HG02981 (cell line): ENCODE data around the gene IFNL2.
"Not testable (repeated sequence)": the region's sequence is repeated elsewhere in the genome, so short reads cannot be mapped to it uniquely, and the experiment has no call there.

Source experiments
- ATAC-seq: cut with Tn5 transposase; IDR thresholded peaks from one replicate; pipeline ENCODE4 v1.9.1; 2021; ENCODE audit warnings: mild to moderate bottlenecking, moderate library complexity; ENCODE audit not compliant: unreplicated experiment

The IFNL2 gene

DNA sequence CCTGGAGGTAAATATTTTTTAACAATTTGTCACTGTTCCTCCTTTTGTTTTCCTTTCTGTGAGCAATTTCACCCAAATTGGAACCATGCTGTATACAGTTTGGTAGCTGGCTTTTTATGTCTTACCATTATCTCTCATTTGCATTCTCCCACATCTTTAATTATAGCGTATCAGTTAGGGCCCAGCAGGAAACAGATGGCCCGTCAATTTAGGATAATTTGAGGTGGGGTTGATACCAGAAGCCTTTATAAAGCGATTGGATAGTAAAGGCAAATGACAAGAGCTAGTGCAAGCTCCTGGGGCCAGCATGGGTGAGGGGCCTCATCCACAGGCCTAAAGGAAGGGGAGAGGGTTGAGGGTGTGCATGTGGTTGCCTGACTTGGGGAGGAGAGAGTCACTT is 15.7 kb upstream of the IFNL2 start:
- no peak for ATAC-seq

DNA sequence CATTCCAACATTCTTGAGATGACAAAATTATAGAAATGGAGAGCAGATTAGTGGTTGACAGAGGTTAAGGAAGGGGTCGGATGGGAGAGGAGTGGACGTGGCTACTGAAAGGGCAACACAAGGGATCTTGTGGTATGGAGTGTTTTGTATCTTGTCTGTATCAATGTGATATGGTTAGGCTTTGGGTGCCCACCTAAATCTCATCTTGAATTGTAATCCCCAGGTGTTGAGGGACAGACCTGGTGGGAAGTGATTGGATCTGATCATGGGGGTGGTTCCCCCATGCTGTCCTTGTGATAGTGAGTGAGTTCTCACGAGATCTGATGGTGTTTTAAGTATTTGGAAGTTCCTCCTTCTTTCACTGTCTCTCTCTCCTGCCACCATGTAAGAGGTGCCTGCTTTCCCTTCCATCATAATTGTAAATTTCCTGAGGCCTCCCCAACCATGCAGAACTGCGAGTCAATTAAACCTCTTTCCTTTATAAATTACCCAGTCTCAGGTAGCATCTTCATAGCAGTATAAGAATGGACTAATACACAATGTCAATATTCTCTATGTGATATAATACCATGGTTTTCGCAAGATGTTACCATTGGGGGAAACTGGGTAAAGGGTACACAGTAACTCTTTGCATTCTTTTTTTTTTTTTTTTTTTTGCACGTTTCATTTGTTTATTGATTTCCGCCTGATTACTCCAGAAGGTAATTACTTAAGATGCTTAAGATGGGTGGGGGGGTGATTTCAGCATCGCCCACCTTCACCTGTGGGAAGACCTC is 14.6 kb upstream of the IFNL2 start:
- ATAC-seq: no peak

DNA sequence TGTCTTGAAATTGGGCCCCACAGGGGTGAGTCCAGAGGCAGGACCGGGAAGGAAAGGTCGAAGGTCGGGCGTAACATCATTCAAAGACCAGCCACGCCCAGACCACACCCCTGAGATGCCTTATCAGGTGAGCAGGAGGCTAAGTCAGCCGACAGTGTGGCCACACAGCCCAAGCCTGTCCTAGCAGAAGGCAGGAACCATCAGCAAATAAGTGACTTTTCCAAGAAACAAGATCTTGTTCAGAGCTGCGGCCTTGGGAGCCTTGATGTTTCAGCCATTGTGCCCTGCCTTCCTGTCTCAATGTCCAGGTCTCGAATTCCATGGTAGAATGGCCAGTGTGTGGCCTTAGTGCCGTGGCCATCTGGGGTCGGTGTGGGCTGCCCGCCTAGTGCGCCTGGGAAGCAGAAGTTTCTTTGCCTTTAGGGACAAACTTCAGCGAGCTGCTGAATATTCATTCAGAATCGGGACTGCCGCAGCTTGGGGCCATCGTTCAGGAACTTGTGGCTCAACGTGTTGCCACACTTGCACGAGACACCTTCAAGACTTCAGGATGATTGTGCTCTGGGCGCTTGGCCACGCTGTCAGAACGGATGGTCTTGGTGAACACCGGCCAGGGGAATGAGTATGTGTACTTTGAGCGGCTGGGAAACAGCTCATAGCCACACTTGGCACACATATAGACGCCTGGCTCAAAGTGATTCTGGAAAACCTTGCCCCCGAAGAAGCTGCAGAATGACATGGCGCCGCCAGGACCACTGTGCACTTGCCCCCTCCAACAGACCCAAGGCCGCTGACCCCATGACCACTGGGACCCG is 13.5 kb upstream of the IFNL2 start:
- no peak for ATAC-seq

DNA sequence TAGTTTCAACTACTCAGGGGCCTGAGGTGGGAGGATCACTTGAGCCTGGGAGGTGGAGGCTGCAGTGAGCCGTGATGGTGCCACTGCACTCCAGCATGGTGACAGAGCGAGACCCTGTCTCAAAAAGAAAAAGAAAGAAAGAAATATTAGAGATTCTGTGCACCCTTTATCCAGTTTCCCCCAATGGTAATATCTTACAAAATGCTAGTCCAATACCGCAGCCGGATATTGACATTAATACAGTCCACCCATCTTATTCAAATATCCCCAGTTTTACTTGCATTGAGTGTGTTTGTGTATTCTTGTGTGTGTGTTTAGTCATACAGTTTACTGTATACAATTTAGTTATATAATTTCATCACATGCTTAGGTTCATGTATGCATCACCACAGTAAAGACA is 11.0 kb upstream of the IFNL2 start:
- ATAC-seq: no peak

DNA sequence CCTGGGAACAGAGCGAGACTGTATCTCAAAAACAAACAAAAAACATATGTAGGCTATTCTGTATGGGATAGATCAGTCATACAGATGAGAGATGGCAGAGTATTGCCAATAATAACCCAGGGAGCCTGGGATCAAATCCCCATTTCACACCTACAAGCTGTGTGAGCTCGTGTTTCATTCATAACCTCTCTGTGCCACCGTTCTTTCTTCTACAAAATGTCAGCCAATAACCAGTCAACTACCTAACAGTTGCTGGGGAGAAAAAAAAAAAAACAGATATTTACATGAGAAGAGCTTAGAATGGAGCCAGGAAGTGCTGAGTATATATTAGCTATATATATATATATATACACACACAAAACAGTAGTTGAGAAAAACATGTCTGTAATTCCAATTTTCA is 6.5 kb upstream of the IFNL2 start:
- ATAC-seq: no peak

DNA sequence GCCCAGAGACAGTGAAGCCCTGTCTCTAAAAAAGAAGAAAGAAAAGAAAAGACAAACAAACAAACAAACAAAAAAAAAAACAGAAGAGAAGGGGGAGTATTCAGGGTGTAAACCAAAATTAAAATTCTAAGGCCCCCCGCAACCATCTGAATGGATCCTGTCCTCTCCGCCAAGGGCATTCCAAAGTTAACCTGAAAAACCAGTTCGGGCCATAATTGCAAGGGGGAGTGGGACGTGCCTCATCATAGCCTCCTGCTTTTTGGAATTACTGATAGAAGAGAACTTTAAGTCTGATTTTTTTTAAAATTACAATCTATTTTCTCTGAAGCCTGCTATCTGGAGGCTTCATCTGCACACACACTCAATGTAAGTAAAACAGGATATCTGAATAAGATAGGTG is 5.7 kb upstream of the IFNL2 start:
- no peak for ATAC-seq

DNA sequence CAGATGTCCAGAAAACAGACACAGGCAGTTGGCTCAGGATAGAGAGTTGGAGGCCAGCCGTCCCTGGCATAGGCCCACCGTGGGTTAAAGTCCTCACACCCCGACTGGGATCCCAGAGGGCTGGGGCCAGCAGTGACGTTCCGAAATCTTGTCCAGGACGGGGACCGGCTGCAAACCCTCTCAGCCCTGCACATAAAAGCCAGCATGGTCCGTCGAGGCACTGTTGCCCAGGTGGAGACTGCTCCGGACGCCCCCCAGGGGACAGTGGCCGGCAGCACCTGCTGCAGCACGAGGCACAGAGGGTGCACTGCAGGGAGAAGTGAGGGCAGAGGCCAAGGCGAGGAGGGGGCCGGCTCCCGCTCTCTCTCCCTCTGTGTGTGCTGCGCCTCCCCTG is 4.3 kb upstream of the IFNL2 start:
- no peak for ATAC-seq

DNA sequence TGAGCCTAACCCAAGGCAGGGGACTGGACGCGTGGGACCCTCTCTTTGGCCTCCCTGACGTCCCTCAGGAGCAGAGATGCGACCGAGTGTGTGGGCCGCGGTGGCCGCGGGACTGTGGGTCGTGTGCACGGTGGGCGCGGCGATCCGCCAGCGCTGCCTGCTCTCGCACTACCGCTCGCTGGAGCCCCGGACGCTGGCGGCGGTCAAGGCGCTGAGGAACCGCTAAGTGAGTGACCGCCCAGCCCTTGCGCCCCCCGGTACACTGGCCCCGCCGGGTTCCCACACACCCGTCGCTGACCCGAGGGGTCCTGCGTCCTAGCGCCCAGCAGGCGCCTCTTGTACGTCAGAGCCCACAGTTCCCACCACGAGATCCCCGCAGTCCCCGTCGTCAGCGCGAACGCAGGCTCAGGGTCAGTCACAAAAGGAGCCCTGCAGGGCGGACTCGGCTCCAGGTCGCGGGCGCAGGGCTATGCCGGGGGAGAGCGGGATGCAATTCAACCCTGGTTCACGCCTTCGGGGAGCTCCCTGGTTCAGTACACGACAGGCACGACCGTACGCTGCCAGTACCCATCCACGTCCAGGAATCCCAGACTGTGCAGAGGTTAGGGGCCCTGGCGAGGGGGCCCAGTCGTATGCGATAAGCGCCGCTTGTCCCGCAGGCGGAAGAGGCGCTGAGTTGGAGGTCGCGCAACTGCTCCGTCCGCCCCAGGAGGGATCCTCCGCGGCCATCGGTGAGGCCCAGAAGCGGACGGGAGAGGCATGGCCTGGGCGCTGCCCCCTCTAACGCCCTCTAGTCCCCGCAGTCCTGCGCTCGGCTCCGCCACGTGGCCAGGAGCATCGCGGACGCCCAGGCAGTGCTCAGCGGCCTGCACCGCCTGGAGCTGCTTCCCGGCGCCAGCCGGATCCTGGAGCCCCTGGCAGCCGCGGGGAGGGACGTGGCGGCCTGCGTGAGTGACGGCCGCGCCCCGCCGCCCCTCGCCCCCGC is 3.6 kb upstream of the IFNL2 start:
- no peak for ATAC-seq

DNA sequence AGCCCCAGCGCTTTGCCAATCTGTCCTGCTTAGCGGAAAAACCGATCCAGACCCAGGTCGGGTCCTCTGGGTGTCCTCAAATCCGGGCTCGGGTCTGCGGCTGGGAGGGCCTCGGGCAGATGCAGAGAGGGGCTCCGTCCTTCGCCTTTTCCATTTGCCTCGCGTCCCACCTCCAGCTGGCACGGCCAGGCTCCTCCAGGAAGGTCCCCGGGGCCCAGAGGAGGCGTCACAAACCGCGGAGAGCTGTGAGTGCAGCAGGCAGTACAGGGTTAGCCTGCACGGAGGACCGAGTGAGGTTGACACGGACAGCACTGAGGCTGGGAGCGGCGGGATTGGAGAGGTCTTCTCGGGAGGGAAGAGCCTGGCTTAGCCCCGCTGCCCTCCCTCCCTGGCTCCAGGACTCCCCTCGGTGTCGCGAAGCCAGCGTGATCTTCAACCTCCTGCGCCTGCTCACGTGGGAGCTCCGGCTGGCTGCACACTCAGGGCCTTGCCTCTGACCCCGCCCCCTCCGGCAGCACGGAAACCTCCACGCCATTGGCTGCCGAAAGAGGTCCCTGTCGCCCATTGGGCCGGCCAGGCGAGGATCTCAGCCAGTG is 2.8 kb upstream of the IFNL2 start:
- no peak for ATAC-seq

DNA sequence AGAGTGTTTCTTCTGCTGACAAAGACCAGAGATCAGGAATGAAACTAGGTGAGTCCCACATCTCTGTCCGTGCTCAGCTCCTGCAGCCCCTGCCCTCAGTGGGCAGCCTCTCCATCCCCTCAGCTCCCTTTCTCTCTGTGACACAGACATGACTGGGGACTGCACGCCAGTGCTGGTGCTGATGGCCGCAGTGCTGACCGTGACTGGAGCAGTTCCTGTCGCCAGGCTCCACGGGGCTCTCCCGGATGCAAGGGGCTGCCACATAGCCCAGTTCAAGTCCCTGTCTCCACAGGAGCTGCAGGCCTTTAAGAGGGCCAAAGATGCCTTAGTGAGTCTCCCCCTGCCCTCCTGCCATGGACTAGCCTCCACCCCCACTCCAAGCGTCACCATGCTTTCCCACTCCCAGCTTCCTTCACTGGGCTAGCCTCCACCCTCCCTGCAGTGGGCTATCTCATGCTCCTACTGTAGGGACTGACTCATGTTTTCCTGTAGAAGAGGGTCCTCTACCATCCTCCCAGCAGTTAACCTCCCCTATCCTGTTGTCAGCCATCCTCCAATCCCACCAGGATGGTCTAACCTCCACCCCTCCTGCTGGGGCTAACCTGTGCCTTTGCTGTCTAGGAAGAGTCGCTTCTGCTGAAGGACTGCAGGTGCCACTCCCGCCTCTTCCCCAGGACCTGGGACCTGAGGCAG is 481 bp downstream of the IFNL2 start:
- not testable (repeated sequence) for ATAC-seq

DNA sequence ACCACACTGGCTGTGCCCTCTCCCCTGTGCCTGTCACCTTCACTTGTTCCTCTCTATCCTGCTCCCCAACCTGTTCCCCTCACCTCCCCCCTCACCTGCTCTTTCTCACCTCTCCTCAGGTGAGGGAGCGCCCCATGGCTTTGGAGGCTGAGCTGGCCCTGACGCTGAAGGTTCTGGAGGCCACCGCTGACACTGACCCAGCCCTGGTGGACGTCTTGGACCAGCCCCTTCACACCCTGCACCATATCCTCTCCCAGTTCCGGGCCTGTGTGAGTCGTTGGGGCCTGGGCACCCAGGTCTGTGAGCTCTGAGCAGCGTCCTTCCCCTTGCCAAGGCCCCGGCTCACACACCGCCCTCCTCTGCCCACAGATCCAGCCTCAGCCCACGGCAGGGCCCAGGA is 1.2 kb downstream of the IFNL2 start:
- ATAC-seq: not testable (repeated sequence)

DNA sequence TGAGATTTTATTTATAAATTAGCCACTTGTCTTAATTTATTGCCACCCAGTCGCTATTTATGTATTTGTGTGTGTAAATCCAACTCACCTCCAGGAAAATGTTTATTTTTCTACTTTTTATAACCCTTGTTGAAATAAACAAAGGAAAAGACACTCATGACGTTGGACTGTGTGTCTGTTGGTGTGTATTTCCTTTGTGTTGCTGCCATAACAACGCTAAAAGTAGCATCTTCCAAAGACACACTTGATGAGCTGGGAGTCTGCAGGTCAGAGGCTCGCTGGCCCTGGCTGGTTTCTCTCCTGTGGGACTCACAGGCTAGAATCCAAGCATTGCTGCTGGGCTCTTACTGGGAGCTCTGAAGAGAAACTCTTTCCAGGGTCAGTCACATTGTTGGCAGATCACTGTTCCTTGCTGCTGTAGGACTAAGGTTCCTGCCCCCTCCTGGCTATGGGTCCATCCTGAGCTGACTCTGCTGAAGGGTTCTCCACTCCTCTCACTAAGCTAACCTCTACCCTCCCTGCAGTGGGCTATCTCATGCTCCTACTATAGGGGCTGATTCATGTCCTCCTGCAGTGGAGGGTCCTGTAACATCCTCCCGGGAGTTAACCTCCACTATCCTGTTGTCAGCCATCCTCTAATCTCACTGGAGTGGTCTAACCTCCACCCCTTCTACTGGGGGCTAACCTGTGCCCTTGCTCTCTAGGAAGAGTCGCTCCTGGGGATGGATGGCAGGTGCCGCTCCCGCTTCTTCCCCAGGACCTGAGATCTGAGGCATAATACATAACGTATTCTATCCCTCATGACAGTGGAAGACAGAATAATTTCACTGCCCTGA is 2.1 kb downstream of the IFNL2 start:
- no peak for ATAC-seq

DNA sequence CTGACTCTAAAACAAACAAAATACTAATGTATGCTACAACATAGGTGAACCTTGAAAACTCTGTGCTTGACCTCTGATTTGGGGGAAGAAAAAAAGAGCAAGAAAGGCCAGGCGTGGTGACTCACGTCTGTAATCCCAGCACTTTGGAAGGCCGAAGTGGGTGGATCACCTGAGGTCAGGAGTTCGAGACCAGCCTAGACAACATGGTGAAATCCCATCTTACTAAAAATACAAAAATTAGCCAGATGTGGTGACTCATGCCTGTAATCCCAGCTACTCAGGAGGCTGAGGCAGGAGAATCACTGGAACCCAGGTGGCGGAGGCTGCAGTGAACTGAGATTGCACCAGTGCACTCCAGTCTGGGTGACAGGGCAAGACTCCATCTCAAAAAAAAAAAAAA is 5.7 kb downstream of the IFNL2 start:
- not testable (repeated sequence) for ATAC-seq

DNA sequence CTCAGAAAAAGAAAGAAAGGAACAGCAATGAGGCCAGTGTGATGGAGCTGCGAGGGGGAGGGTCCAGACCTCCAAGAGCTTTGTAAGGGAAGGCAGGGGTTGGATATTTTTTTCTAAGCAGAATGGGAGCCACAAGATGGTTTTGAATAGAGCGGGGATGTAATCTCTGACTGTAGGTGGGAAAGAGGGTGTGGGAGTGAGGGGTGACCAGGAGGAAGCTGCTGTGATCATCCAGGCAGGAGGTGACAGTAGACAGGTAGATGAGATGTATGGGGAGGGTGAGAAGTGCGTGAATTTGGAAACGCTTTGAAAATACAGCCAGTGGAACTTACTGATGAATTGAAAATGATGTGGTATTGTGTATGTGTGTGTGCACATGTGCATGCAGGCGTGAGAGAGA is 7.4 kb downstream of the IFNL2 start:
- ATAC-seq: no peak

DNA sequence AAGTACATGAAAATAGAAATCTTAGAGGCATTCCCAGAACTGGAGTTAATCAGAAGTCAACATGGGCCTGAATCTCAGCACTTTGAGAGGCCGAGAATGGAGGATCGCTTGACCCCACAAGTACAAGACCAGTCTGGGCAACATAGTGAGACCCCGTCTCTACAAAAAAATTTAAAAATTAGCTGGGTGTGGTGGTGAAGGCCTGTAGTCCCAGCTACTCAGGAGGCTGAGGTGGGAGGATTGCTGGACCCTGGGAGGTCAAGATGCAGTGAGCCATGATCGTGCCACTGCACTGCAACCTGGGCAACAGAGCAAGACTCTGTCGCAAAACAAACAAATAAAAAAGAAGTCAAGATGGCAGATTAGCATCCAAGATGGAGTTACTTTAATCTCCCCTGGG is 8.5 kb downstream of the IFNL2 start:
- ATAC-seq: no peak

DNA sequence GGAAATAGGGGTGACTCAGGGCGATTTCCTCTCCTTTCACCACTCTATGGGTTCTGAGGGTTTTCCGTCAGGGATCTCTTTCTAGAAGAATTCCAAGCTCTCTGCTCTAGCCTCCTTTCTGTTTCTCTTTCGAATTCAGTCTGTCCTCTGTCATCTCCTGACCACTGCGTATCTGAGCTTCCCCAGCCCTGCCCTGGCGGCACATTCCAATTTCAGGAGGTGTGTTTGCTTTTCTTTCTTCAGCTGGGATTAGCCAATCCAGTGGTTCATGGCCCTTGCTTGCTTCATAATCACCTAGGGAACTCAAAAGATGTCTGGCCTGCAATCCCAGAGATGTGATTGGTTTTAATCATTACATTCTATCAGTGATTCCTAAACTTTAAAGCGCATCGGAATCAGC is 9.4 kb downstream of the IFNL2 start:
- no peak for ATAC-seq

DNA sequence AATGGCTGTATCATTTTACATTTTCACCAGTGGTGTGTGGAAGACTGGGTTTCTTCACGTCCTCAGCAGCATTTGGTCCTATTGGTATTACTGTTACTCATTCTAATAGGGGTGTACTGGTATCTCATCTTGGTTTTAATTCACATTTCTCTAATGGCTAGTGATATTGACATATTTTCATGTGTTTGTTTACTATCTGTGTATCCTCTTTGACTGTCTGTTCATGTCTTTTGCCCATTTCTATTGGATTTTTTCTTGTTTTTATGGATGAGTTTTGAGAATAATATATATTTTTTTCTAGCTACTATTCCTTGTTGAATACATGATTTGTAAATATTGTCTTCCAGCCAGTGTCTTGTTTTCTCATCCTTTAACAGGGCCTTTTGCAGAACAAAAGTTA is 13.8 kb downstream of the IFNL2 start:
- ATAC-seq: no peak

DNA sequence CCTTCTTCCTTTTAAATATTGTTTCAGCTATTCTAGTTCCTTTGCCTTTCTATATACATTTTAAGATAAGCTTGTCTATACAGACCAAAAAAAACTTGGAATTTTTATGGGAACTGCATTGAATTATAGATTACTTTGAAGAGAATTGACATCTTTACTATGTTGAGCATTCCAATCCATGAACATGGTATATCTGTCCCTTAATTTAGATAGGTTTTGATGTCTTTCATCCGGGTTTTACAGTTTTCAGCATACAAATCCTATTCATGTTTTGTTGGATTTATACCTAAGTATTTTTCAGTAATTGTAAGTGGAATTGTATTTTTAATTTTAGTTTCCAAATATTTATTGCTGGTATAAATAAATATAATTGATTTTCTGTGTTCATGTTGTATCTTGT is 15.8 kb downstream of the IFNL2 start:
- ATAC-seq: no peak

DNA sequence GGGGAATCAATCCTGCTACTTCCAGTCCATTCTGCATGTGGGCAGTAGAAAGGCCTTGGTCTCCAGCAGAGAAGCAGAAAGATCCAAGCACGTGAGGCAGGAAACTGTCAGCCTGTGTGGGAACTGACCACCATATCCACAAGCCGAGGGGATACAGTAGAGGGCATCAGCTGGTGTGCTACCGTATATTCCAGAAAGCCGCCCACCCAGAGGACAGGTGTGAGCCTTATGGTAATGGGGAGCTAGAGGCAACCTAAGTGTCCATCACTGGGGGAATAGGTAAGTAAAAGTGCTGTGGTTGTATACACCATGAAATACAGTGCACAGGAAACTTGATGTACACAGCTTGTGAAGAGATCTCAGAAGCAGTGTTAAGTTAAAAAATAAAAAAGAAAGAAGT is 25.2 kb downstream of the IFNL2 start:
- ATAC-seq: no peak
